ENCODE data around the gene KPNA3. TPM values are rescaled to one million over a fixed set of nuclear protein-coding genes. Genes with fewer than 3 reads are reported as not detected.

KPNA3 gene
- total RNA-seq, 1 experiment from 2014 or later, result 36.8 TPM

GRCh38 chr13:49739498-49740187 lies 52.8 kb downstream of the KPNA3 start:
- ATAC-seq (no peak), DNase-seq (ENCODE audit: low read depth, low spot score) (no peak)
- Histone ChIP-seq H3K9me3 (ENCODE audit: control insufficient read depth, insufficient read depth, low read depth, low read length) (no peaks in the 10 kb centered on the region), H3K4me3 (ENCODE audit: low read depth in 2 of 2, low read length in 2 of 2) (no peak overlapping the region), H3K4me1 (ENCODE audit: control insufficient read depth, insufficient read depth, low read length) (no peaks in the 10 kb centered on the region), H3K27me3 (ENCODE audit: control insufficient read depth, insufficient read depth, low read length) (no peaks in the 10 kb centered on the region), H3K27ac (ENCODE audit: low read length) (no peak overlapping the region), H3K36me3 (ENCODE audit: control insufficient read depth, insufficient read depth, low read length) (no peaks in the 10 kb centered on the region)
- TF ChIP-seq POLR2AphosphoS5 (IDR thresholded peaks at IDR 0.05; ENCODE audit: low read depth, low read length), result no peak
- TF ChIP-seq REST (IDR thresholded peaks at IDR 0.05; ENCODE audit: insufficient read depth in 1 of 2, low read depth in 2 of 2, low read length in 1 of 2), result no peak
- no peak for TF ChIP-seq SIN3A (IDR thresholded peaks at IDR 0.05; ENCODE audit: borderline replicate concordance, insufficient read depth, low read depth, low read length)
- no peak for TF ChIP-seq CTCF (IDR thresholded peaks at IDR 0.05)
- no peak for TF ChIP-seq TCF7L2 (IDR thresholded peaks at IDR 0.05; ENCODE audit: low read depth, low read length)
- ChIA-PET CTCF (no interaction called here), POLR2A (no interaction called here)
- intact Hi-C loops (cut with micrococcal nuclease; ENCODE audit: unreplicated experiment) (no loop called here), in situ Hi-C loops (cut with HindIII; ENCODE audit: low pct_unique_long_range_greater_than_20kb, low sequenced_read_pairs) (no loop called here)
- BruUV-seq (replicated peaks), result no TSS peak

GRCh38 chr13:49733181-49733951 lies 59.1 kb downstream of the KPNA3 start:
- intact Hi-C loops (cut with micrococcal nuclease; ENCODE audit: unreplicated experiment), result no loop called here
- CTCF ChIA-PET, result no interaction called here
- H3K4me3 ChIP-seq (ENCODE audit: low read depth in 2 of 2, low read length in 2 of 2), result no peak overlapping the region
- DNase-seq (ENCODE audit: low read depth, low spot score) (no peak), ATAC-seq (no peak)
- in situ Hi-C loops (cut with HindIII; ENCODE audit: low pct_unique_long_range_greater_than_20kb, low sequenced_read_pairs), result no loop called here
- H3K36me3 ChIP-seq (ENCODE audit: control insufficient read depth, insufficient read depth, low read length), result peaks cover 4% of the 10 kb centered on the region
- H3K4me1 ChIP-seq (ENCODE audit: control insufficient read depth, insufficient read depth, low read length), result no peaks in the 10 kb centered on the region
- no peak for TF ChIP-seq CTCF (IDR thresholded peaks at IDR 0.05)
- TF ChIP-seq REST (IDR thresholded peaks at IDR 0.05; ENCODE audit: insufficient read depth in 1 of 2, low read depth in 2 of 2, low read length in 1 of 2), result no peak
- TF ChIP-seq TCF7L2 (IDR thresholded peaks at IDR 0.05; ENCODE audit: low read depth, low read length), result no peak
- TF ChIP-seq SIN3A (IDR thresholded peaks at IDR 0.05; ENCODE audit: borderline replicate concordance, insufficient read depth, low read depth, low read length), result no peak
- TF ChIP-seq POLR2AphosphoS5 (IDR thresholded peaks at IDR 0.05; ENCODE audit: low read depth, low read length), result no peak
- POLR2A ChIA-PET, result no interaction called here
- no peak overlapping the region for H3K27ac ChIP-seq (ENCODE audit: low read length)
- H3K27me3 ChIP-seq (ENCODE audit: control insufficient read depth, insufficient read depth, low read length), result no peaks in the 10 kb centered on the region
- no TSS peak for BruUV-seq (replicated peaks)
- no peaks in the 10 kb centered on the region for H3K9me3 ChIP-seq (ENCODE audit: control insufficient read depth, insufficient read depth, low read depth, low read length)

All from Panc1 (cell line).